Testis (tissue), 3 donors: ENCODE data around the gene EFCAB3. TPM values are rescaled to one million over a fixed set of nuclear protein-coding genes. Genes with fewer than 3 reads are reported as not detected.
"Not testable (repeated sequence)": the region's sequence is repeated elsewhere in the genome, so short reads cannot be mapped to it uniquely, and the experiment has no call there.

Experiments
- DNase-seq: peaks from one replicate; pipeline ENCODE4 v3.0.0-alpha.2; 2019
- H3K27ac ChIP-seq, 2 donors: fragments of 200-600 bp; sonication (generic); one replicate each; pipeline ENCODE4 v1.5.1; 2019
- H3K27me3 ChIP-seq: fragments of 200-600 bp; sonication (generic); one replicate; pipeline ENCODE4 v1.5.1; 2019
- H3K36me3 ChIP-seq: fragments of 200-600 bp; sonication (generic); one replicate; pipeline ENCODE4 v1.5.1; 2017; ENCODE audit warnings: low read depth; ENCODE audit errors: missing control alignments
- H3K4me1 ChIP-seq: fragments of 200-600 bp; sonication (generic); one replicate; pipeline ENCODE4 v1.5.1; 2019
- H3K4me3 ChIP-seq, 2 donors: fragments of 200-600 bp; sonication (generic); one replicate each; pipeline ENCODE4 v1.5.1; 2017 to 2019
- H3K9me3 ChIP-seq: fragments of 200-600 bp; sonication (generic); one replicate; pipeline ENCODE4 v1.5.1; 2017
- CTCF ChIP-seq, 3 experiments: fragments of 450-650 bp in 2 of 3; fragments of 200-600 bp in 1 of 3; sonication (generic) in 1 of 3; IDR thresholded peaks; one replicate each; pipeline ENCODE4 v1.5.1; 2016 to 2019; ENCODE audit warnings: antibody characterized with exemption in 3 of 3, mild to moderate bottlenecking in 2 of 3, moderate library complexity in 1 of 3
- POLR2A ChIP-seq: fragments of 450-650 bp; IDR thresholded peaks from one replicate; pipeline ENCODE4 v1.6.1; 2017; ENCODE audit warnings: antibody characterized with exemption, mild to moderate bottlenecking, moderate library complexity
- WGBS, 2 donors: methylation state at CpG; one replicate each; pipeline ENCODE4 v1.1.5; 2018; 5-methylcytosine and 5-hydroxymethylcytosine counted together
- intact Hi-C: fragments of 100-400 bp; cut with DNase I; formaldehyde crosslinking; loops from one replicate; pipeline ENCODE4 v1.15.1; 2023; ENCODE audit warnings: low total_unique reads
- polyA plus RNA-seq: library from polyadenylated mRNA; stranded (reverse); fragments of 350-450 nt; fragmentation: Illumina TruSeq; extraction: RNeasy Lipid Tissue Mini Kit (QIAGEN cat#74804); gene quantifications from one replicate; pipeline ENCODE4 v1.2.3, GENCODE V29; 2014; ENCODE audit warnings: low read depth, low replicate concordance; ENCODE audit not compliant: insufficient read depth
- total RNA-seq, 2 donors: library from RNA; depleted of rRNA; stranded (reverse); fragments of >200 nt; gene quantifications; one replicate each; pipeline ENCODE4 v1.2.3, GENCODE V29; 2016

The EFCAB3 gene
- total and polyA plus RNA-seq, 3 donors from 2014 or later: 1.9 to 6.9 (median 3.4) TPM

- WGBS, 2 donors: 1% methylated on average over 31 to 58 of the region's 58 CpGs
- H3K9me3 ChIP-seq, H3K4me1 ChIP-seq, intact Hi-C loops, H3K27me3 ChIP-seq, H3K36me3 ChIP-seq: not testable (repeated sequence)
- H3K4me3 ChIP-seq: peak within 1 kb of the TSS; percentile 71 to 80
- peak in 2 of 3 experiments; percentile 10 to 19 for TF ChIP-seq CTCF (IDR thresholded peaks at IDR 0.05)
- DNase-seq: peak; percentile 95
- peak within 1 kb of the TSS in 1 of 2 donors; percentile 8 for H3K27ac ChIP-seq
Measured at GRCh38 chr17:62423647-62424461, 43.5 kb downstream of the EFCAB3 start, which contains the start of gene METTL2A. TSS of gene METTL2A (plus strand) at chr17:62423897. CDS start at chr17:62423903, 6 bp downstream.

GRCh38 chr17:62426214-62426613, 45.9 kb downstream of the EFCAB3 start:
- WGBS, 2 donors: 79 to 85% methylated on average over 2 of the region's 2 CpGs
- H3K27ac ChIP-seq, H3K27me3 ChIP-seq, H3K4me1 ChIP-seq, intact Hi-C loops, DNase-seq, H3K9me3 ChIP-seq, H3K4me3 ChIP-seq, H3K36me3 ChIP-seq: not testable (repeated sequence)

- H3K27me3 ChIP-seq, H3K4me1 ChIP-seq, DNase-seq, H3K9me3 ChIP-seq, H3K4me3 ChIP-seq, H3K27ac ChIP-seq, intact Hi-C loops, H3K36me3 ChIP-seq: not testable (repeated sequence)
- WGBS, 2 donors: 90 to 94% methylated on average over 4 of the region's 4 CpGs
Measured at GRCh38 chr17:62435251-62435650, 54.9 kb downstream of the EFCAB3 start.

- intact Hi-C loops, H3K27me3 ChIP-seq, H3K4me3 ChIP-seq, DNase-seq, H3K27ac ChIP-seq, H3K36me3 ChIP-seq, H3K4me1 ChIP-seq, H3K9me3 ChIP-seq: not testable (repeated sequence)
- WGBS, 2 donors: 92 to 94% methylated on average over 6 of the region's 6 CpGs
Measured at GRCh38 chr17:62441181-62441580, 60.8 kb downstream of the EFCAB3 start.

- intact Hi-C loops: no loop called here
- no peak overlapping the region for H3K4me3 ChIP-seq
- H3K27ac ChIP-seq: no peak overlapping the region
- no peaks in the 10 kb centered on the region for H3K9me3 ChIP-seq
- no peak for DNase-seq
- TF ChIP-seq POLR2A: no peak
- TF ChIP-seq CTCF (IDR thresholded peaks at IDR 0.05): no peak
- H3K27me3 ChIP-seq: no peaks in the 10 kb centered on the region
- H3K36me3 ChIP-seq: no peaks in the 10 kb centered on the region
- H3K4me1 ChIP-seq: no peaks in the 10 kb centered on the region
- WGBS, 2 donors: 93 to 99% methylated on average over 4 of the region's 4 CpGs
Measured at GRCh38 chr17:62444063-62444462, 63.7 kb downstream of the EFCAB3 start.

- H3K27me3 ChIP-seq, H3K36me3 ChIP-seq, DNase-seq, H3K4me1 ChIP-seq, H3K27ac ChIP-seq, intact Hi-C loops, H3K4me3 ChIP-seq, H3K9me3 ChIP-seq: not testable (repeated sequence)
- 85 to 91% methylated on average over 4 of the region's 4 CpGs for WGBS, 2 donors
Measured at GRCh38 chr17:62445791-62446190, 65.4 kb downstream of the EFCAB3 start.

- H3K27me3 ChIP-seq, DNase-seq, H3K4me3 ChIP-seq, H3K27ac ChIP-seq, H3K4me1 ChIP-seq, H3K36me3 ChIP-seq, H3K9me3 ChIP-seq, intact Hi-C loops: not testable (repeated sequence)
- 79 to 93% methylated on average over 4 of the region's 4 CpGs for WGBS, 2 donors
Measured at GRCh38 chr17:62452195-62452594, 71.8 kb downstream of the EFCAB3 start.

- H3K4me1 ChIP-seq, H3K9me3 ChIP-seq, DNase-seq, H3K27me3 ChIP-seq, H3K4me3 ChIP-seq, H3K27ac ChIP-seq, intact Hi-C loops, H3K36me3 ChIP-seq: not testable (repeated sequence)
- WGBS, 2 donors: 58 to 75% methylated on average over 4 to 5 of the region's 5 CpGs
Measured at GRCh38 chr17:62453041-62453440, 72.7 kb downstream of the EFCAB3 start.

- DNase-seq, H3K36me3 ChIP-seq, H3K27me3 ChIP-seq, H3K4me3 ChIP-seq, H3K27ac ChIP-seq, H3K4me1 ChIP-seq, H3K9me3 ChIP-seq, intact Hi-C loops: not testable (repeated sequence)
- 83 to 94% methylated on average over 4 of the region's 4 CpGs for WGBS, 2 donors
Measured at GRCh38 chr17:62453656-62454055, 73.3 kb downstream of the EFCAB3 start.

- intact Hi-C loops, H3K36me3 ChIP-seq, H3K4me3 ChIP-seq, H3K27ac ChIP-seq, H3K27me3 ChIP-seq, DNase-seq, H3K4me1 ChIP-seq, H3K9me3 ChIP-seq: not testable (repeated sequence)
- WGBS, 2 donors: 56 to 85% methylated on average over 3 of the region's 3 CpGs
Measured at GRCh38 chr17:62454111-62454510, 73.8 kb downstream of the EFCAB3 start.
